A549 (cell line): ENCODE data around the gene SPDYE6. TPM values are rescaled to one million over a fixed set of nuclear protein-coding genes. Genes with fewer than 3 reads are reported as not detected.

Source experiments
- ATAC-seq, 2 experiments: fragments of 200-7000 bp in 1 of 2; fragments of >200 bp in 1 of 2; cut with Nextera tagmentation in 1 of 2; cut with Tn5 transposase in 1 of 2; 3 replicates each; pipeline versions ENCODE4 v1.8.0 to v1.9.1; 2018 to 2020; ENCODE audit warnings: mild to moderate bottlenecking in 1 of 2, moderate library complexity in 1 of 2
- CTCF ChIA-PET: fragments of 300-600 bp; sonication (Branson Sonifier 250); formaldehyde crosslinking; extraction: SDS; loops from one replicate; lab custom pipeline; 2021; ENCODE audit warnings: antibody characterized with exemption, inconsistent platforms; lab: Yijun Ruan, JAX
- POLR2A ChIA-PET: fragments of 350-600 bp; formaldehyde crosslinking; extraction: SDS; loops from one replicate; lab custom pipeline; 2021; ENCODE audit warnings: antibody characterized with exemption, inconsistent platforms; lab: Yijun Ruan, JAX
- DNase-seq, 2 experiments: peaks; one replicate each; pipeline versions ENCODE4 v3.0.0 to v3.0.0-alpha.2; 2011 to 2016; ENCODE audit warnings: low read depth in 1 of 2, low spot score in 1 of 2
- FAIRE-seq: peaks from 2 replicates; lab custom pipeline; 2011; peaks lifted over from hg19 to GRCh38; lab: Jason Lieb, UNC
- H3K27ac ChIP-seq, 2 experiments: fragments of >200 bp; sonication (Bioruptor Twin); formaldehyde crosslinking; 3 replicates each; pipeline ENCODE4 v1.5.1; 2016 to 2017
- H3K4me1 ChIP-seq: fragments of >200 bp; sonication (Bioruptor Twin); formaldehyde crosslinking; 3 replicates; pipeline ENCODE4 v1.6.1; 2016
- H3K4me2 ChIP-seq: fragments of >200 bp; sonication (Bioruptor Twin); formaldehyde crosslinking; 3 replicates; pipeline ENCODE4 v1.6.1; 2016
- H3K4me3 ChIP-seq: fragments of >200 bp; sonication (Bioruptor Twin); formaldehyde crosslinking; 3 replicates; pipeline ENCODE4 v1.5.1; 2016
- H3K9me3 ChIP-seq: fragments of >200 bp; sonication (Bioruptor Twin); formaldehyde crosslinking; 3 replicates; pipeline ENCODE4 v1.6.1; 2016
- BCL3 ChIP-seq: fragments of >200 bp; sonication (Bioruptor Twin); formaldehyde crosslinking; IDR thresholded peaks from 3 replicates; pipeline ENCODE4 v1.6.1; 2016
- BHLHE40 ChIP-seq: IDR thresholded peaks from 2 replicates; pipeline ENCODE4 v1.6.1; 2012; ENCODE audit warnings: low read depth, low read length, inconsistent platforms
- CBX2 ChIP-seq: fragments of 200-600 bp; sonication (generic); IDR thresholded peaks from 2 replicates; pipeline ENCODE4 v1.6.1; 2016; ENCODE audit warnings: low read depth, mild to moderate bottlenecking, borderline replicate concordance
- CHD4 ChIP-seq: fragments of 200-600 bp; sonication (generic); IDR thresholded peaks from 2 replicates; pipeline ENCODE4 v1.6.1; 2016; ENCODE audit warnings: antibody characterized with exemption, mild to moderate bottlenecking, borderline replicate concordance
- CTCF ChIP-seq: fragments of >200 bp; sonication (Bioruptor Twin); formaldehyde crosslinking; IDR thresholded peaks from 3 replicates; pipeline ENCODE4 v1.5.1; 2016
- ESRRA ChIP-seq: fragments of 150-350 bp; IDR thresholded peaks from 2 replicates; pipeline ENCODE4 v1.6.1; 2014; ENCODE audit warnings: mild to moderate bottlenecking, low read length, borderline replicate concordance
- FOSB ChIP-seq: fragments of 250-450 bp; sonication (Bioruptor Pico); IDR thresholded peaks from 2 replicates; pipeline ENCODE4 v1.5.0; 2020; ENCODE audit warnings: mild to moderate bottlenecking, moderate library complexity
- FOSL2 ChIP-seq, 2 experiments: fragments of 450-650 bp in 1 of 2; fragments of >200 bp in 1 of 2; sonication (Bioruptor Twin) in 1 of 2; formaldehyde crosslinking; IDR thresholded peaks; 2 replicates each; pipeline versions ENCODE4 v1.5.0 to v1.6.1; 2016 to 2020; ENCODE audit warnings: mild to moderate bottlenecking in 1 of 2, moderate library complexity in 1 of 2
- HOXB5 ChIP-seq: fragments of 250-450 bp; sonication (Bioruptor Pico); IDR thresholded peaks from 2 replicates; pipeline ENCODE4 v1.5.0; 2020; ENCODE audit warnings: mild to moderate bottlenecking, moderate library complexity
- JUN ChIP-seq, 2 experiments: fragments of >200 bp; sonication (Bioruptor Twin); formaldehyde crosslinking; IDR thresholded peaks; 2 replicates in 1 of 2; 3 replicates in 1 of 2; pipeline ENCODE4 v1.6.1; 2016 to 2017
- JUNB ChIP-seq: fragments of >200 bp; sonication (Bioruptor Twin); formaldehyde crosslinking; IDR thresholded peaks from 2 replicates; pipeline ENCODE4 v1.6.1; 2016
- MAFK ChIP-seq: fragments of 450-650 bp; IDR thresholded peaks from 2 replicates; pipeline ENCODE4 v1.6.1; 2014; ENCODE audit not compliant: partially characterized antibody
- MAX ChIP-seq: IDR thresholded peaks from 2 replicates; pipeline ENCODE4 v1.6.1; 2012
- MYC ChIP-seq: IDR thresholded peaks from 2 replicates; pipeline ENCODE4 v1.6.1; 2012; ENCODE audit warnings: mild to moderate bottlenecking, inconsistent platforms, low read length, improper control_type of control experiment, borderline replicate concordance
- POLR2AphosphoS2 ChIP-seq: conservative IDR thresholded peaks from 2 replicates; pipeline ENCODE4 v1.6.1; 2012; ENCODE audit warnings: low read length, improper control_type of control experiment, inconsistent platforms
- RARB ChIP-seq: fragments of 250-450 bp; sonication (Bioruptor Pico); IDR thresholded peaks from 2 replicates; pipeline ENCODE4 v1.8.0; 2021; ENCODE audit warnings: mild to moderate bottlenecking, moderate library complexity
- RCOR1 ChIP-seq: fragments of 150-350 bp; IDR thresholded peaks from 2 replicates; pipeline ENCODE4 v1.6.1; 2014; ENCODE audit warnings: antibody characterized with exemption, low read length, low read depth
- RNF2 ChIP-seq: fragments of 200-600 bp; sonication (generic); IDR thresholded peaks from 2 replicates; pipeline ENCODE4 v1.6.1; 2016; ENCODE audit warnings: low read depth, mild to moderate bottlenecking, antibody characterized with exemption, moderate library complexity, borderline replicate concordance
- TFCP2L1 ChIP-seq: fragments of 250-450 bp; sonication (Bioruptor Pico); IDR thresholded peaks from 2 replicates; pipeline ENCODE4 v1.5.0; 2021; ENCODE audit warnings: mild to moderate bottlenecking
- TP53 ChIP-seq: fragments of 250-450 bp; sonication (Bioruptor Pico); IDR thresholded peaks from 2 replicates; pipeline ENCODE4 v1.5.0; 2021; ENCODE audit warnings: mild to moderate bottlenecking, moderate library complexity
- ZC3H11A ChIP-seq: fragments of 450-650 bp; IDR thresholded peaks from 2 replicates; pipeline ENCODE4 v1.6.1; 2014; ENCODE audit warnings: antibody characterized with exemption, mild to moderate bottlenecking
- WGBS: methylation state at CpG from one replicate; pipeline ENCODE4 v1.1.6; 2017; ENCODE audit errors: missing lambda C conversion rate; 5-methylcytosine and 5-hydroxymethylcytosine counted together
- polyA plus RNA-seq, 4 experiments: library from polyadenylated mRNA; depleted of rRNA in 3 of 4; stranded (reverse); fragments of >200 nt; fragmentation: RNase III in 1 of 4; extraction: RNeasy Plus Mini Kit Qiagen cat#74134 plus additional on column Dnase treatment in 1 of 4; gene quantifications; 2 replicates in 3 of 4; 3 replicates in 1 of 4; pipeline ENCODE4 v1.2.3, GENCODE V29; 2011 to 2017
- TF ChIP-seq, protein P1 (sequence below): fragments of 250-450 bp; sonication (Bioruptor Pico); IDR thresholded peaks from 2 replicates; pipeline ENCODE4 v1.5.0; 2020; ENCODE audit warnings: low read depth, mild to moderate bottlenecking, moderate library complexity
- TF ChIP-seq, protein P2 (sequence below): fragments of 450-650 bp; IDR thresholded peaks from 2 replicates; pipeline ENCODE4 v1.6.1; 2014; ENCODE audit warnings: antibody characterized with exemption

SPDYE6 gene
- polyA plus RNA-seq, 2 of the 4 experiments (the other 2 are of a cell fraction) = not detected

DNA sequence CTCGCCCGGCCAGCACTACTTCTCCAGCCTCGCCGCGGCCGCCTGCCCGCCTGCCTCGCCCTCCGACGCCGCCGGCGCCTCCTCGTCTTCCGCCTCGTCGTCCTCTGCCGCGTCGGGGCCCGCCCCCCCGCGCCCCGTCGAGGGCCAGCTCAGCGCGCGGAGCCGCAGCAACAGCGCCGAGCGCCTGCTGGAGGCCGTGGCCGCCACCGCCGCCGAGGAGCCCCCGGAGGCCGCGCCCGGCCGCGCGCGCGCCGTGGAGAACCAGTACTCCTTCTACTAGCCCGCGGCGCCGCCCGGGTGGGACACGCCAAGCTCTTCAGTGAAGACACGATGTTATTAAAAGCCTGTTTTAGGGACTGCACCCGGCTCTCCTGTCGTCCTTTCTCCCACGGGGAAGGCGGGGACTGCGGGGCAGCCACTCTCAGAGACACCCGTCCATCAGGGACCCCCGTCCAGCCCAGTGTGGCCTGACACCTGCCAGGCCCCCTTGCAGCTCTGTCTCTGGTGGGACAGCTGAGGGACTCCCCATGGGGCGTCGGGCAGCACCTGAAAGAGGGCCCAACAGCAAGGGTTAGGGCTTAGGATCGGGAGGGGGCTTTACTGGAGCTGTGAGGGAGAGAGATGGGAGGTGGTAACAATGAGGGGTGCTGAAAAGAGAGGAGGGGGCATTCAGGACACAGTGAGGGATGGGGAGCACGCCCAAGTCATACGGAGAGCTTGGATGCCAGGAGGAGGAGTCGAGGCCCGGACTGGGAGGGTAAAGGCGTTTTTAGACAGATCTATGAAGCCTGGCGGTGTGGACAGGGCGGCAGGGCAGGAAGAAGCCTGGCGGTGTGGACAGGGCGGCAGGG is 34.7 kb downstream of the SPDYE6 start (continued):
- TF ChIP-seq HOXB5 (CRISPR knock-in tag) (no peak), FOSL2 (IDR thresholded peaks at IDR 0.05) (no peak), FOSL2 (CRISPR knock-in tag; IDR thresholded peaks at IDR 0.05) (no peak), ESRRA (no peak), JUNB (no peak), JUN (IDR thresholded peaks at IDR 0.05) (no peak), RARB (no peak), RNF2 (no peak), TFCP2L1 (CRISPR knock-in tag) (no peak)
- TF ChIP-seq, protein P1, sequence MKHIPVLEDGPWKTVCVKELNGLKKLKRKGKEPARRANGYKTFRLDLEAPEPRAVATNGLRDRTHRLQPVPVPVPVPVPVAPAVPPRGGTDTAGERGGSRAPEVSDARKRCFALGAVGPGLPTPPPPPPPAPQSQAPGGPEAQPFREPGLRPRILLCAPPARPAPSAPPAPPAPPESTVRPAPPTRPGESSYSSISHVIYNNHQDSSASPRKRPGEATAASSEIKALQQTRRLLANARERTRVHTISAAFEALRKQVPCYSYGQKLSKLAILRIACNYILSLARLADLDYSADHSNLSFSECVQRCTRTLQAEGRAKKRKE (CRISPR knock-in tag) = no peak

- H3K4me3 ChIP-seq = no peak overlapping the region
- FAIRE-seq (no peak), DNase-seq (no peak), ATAC-seq (no peak)
- ChIA-PET POLR2A (no interaction called here), CTCF (interaction anchor here (0.8 to 1.0 kb wide), 2 partner anchors 10 to 11 kb away, joined by 3 read pairs; no protein-coding TSS in a partner anchor)
- no peaks in the 10 kb centered on the region for H3K9me3 ChIP-seq
- no peak overlapping the region for H3K4me2 ChIP-seq
- 90% methylated on average over 34 of the region's 37 CpGs for WGBS
- no peaks in the 10 kb centered on the region for H3K4me1 ChIP-seq
- H3K27ac ChIP-seq = no peak overlapping the region
- TF ChIP-seq ZC3H11A = no peak
- TF ChIP-seq BHLHE40 = no peak
- TF ChIP-seq CBX2 = no peak
- no peak for TF ChIP-seq RCOR1
- TF ChIP-seq MAX = no peak
- TF ChIP-seq CHD4 = no peak
- TF ChIP-seq RNF2 = no peak
- TF ChIP-seq BCL3 = no peak
Observed at GRCh38 chr7:102320601-102321350, 35.5 kb downstream of the SPDYE6 start.

GRCh38 chr7:102320181-102320580 is 36.1 kb downstream of the SPDYE6 start:
- H3K4me2 ChIP-seq = no peak overlapping the region

More at GRCh38 chr7:102320181-102320580, 36.1 kb downstream of the SPDYE6 start:
- ATAC-seq (no peak), FAIRE-seq (no peak), DNase-seq (no peak)
- H3K9me3 ChIP-seq = no peaks in the 10 kb centered on the region
- WGBS = 92% methylated on average over 13 of the region's 14 CpGs
- CTCF ChIA-PET = interaction anchor here (1.0 kb wide), 1 partner anchor 10 kb away, joined by 3 read pairs; no protein-coding TSS in a partner anchor
- no peak overlapping the region for H3K27ac ChIP-seq
- H3K4me1 ChIP-seq = no peaks in the 10 kb centered on the region
- POLR2A ChIA-PET = no interaction called here
- H3K4me3 ChIP-seq = no peak overlapping the region
- TF ChIP-seq POLR2AphosphoS2 (no peak), TP53 (CRISPR knock-in tag) (no peak), MYC (no peak), CTCF (no peak), TFCP2L1 (CRISPR knock-in tag) (no peak), FOSB (no peak), MAFK (no peak)
- TF ChIP-seq, protein P2, sequence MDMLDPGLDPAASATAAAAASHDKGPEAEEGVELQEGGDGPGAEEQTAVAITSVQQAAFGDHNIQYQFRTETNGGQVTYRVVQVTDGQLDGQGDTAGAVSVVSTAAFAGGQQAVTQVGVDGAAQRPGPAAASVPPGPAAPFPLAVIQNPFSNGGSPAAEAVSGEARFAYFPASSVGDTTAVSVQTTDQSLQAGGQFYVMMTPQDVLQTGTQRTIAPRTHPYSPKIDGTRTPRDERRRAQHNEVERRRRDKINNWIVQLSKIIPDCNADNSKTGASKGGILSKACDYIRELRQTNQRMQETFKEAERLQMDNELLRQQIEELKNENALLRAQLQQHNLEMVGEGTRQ = no peak
- TF ChIP-seq, all 56 proteins: peak for 0
